Measurements from ENCODE around the gene ZYG11B. TPM values are rescaled to one million over a fixed set of nuclear protein-coding genes. Genes with fewer than 3 reads are reported as not detected.
"Not testable (repeated sequence)": the region's sequence is repeated elsewhere in the genome, so short reads cannot be mapped to it uniquely, and the experiment has no call there.

The ZYG11B gene
- total RNA-seq, 1 donor from 2014 or later: 17.3 TPM

GRCh38 chr1:52771384-52771783, 45.1 kb downstream of the ZYG11B start:
- Mint-ChIP-seq H3K27me3 (no peaks in the 10 kb centered on the region), H3K9me3 (no peaks in the 10 kb centered on the region), H3K4me1 (peaks cover 7% of the 10 kb centered on the region), H3K27ac (no peak overlapping the region), H3K36me3 (ENCODE audit: low read depth) (peaks cover 44% of the 10 kb centered on the region), H3K4me3 (no peak overlapping the region)
- no peak for ATAC-seq (ENCODE audit: low read depth)
- CTCF ChIA-PET: no interaction called here
- TF ChIP-seq CTCF (IDR thresholded peaks at IDR 0.05): no peak
- no peak for DNase-seq
- POLR2A ChIA-PET: no interaction called here
- intact Hi-C loops (cut with micrococcal nuclease): no loop called here

GRCh38 chr1:52786148-52786547, 59.9 kb downstream of the ZYG11B start:
- Mint-ChIP-seq H3K36me3 (ENCODE audit: low read depth) (peaks cover 60% of the 10 kb centered on the region), H3K27ac (no peak overlapping the region), H3K4me1 (peaks cover 5% of the 10 kb centered on the region), H3K4me3 (no peak overlapping the region), H3K9me3 (no peaks in the 10 kb centered on the region), H3K27me3 (no peaks in the 10 kb centered on the region)
- TF ChIP-seq CTCF (IDR thresholded peaks at IDR 0.05): no peak
- DNase-seq (no peak), ATAC-seq (ENCODE audit: low read depth) (no peak)
- CTCF ChIA-PET: no interaction called here
- POLR2A ChIA-PET: no interaction called here
- intact Hi-C loops (cut with micrococcal nuclease): no loop called here

GRCh38 chr1:52790429-52790828, 64.2 kb downstream of the ZYG11B start:
- ATAC-seq (ENCODE audit: low read depth); H3K4me1 Mint-ChIP-seq; H3K4me3 Mint-ChIP-seq; H3K27ac Mint-ChIP-seq; H3K27me3 Mint-ChIP-seq; DNase-seq; H3K9me3 Mint-ChIP-seq; intact Hi-C loops (cut with micrococcal nuclease); CTCF ChIA-PET: not testable (repeated sequence)
- POLR2A ChIA-PET: interaction anchor here (0.7 kb wide), 1 partner anchor 53 kb away, joined by 3 read pairs; no protein-coding TSS in a partner anchor
- peaks cover 58% of the 10 kb centered on the region for H3K36me3 Mint-ChIP-seq (ENCODE audit: low read depth)

- no peak overlapping the region for H3K4me3 Mint-ChIP-seq
- H3K36me3 Mint-ChIP-seq (ENCODE audit: low read depth): peaks cover 55% of the 10 kb centered on the region
- DNase-seq (no peak), ATAC-seq (ENCODE audit: low read depth) (no peak)
- no peaks in the 10 kb centered on the region for H3K4me1 Mint-ChIP-seq
- CTCF ChIA-PET: no interaction called here
- POLR2A ChIA-PET: no interaction called here
- intact Hi-C loops (cut with micrococcal nuclease): no loop called here
- H3K27me3 Mint-ChIP-seq: no peaks in the 10 kb centered on the region
- TF ChIP-seq CTCF (IDR thresholded peaks at IDR 0.05): no peak
- H3K27ac Mint-ChIP-seq: no peak overlapping the region
- H3K9me3 Mint-ChIP-seq: no peaks in the 10 kb centered on the region
Measured at GRCh38 chr1:52792036-52792435, 65.8 kb downstream of the ZYG11B start.

- H3K4me3 Mint-ChIP-seq; H3K27ac Mint-ChIP-seq; H3K9me3 Mint-ChIP-seq; CTCF ChIA-PET; DNase-seq; H3K27me3 Mint-ChIP-seq; ATAC-seq (ENCODE audit: low read depth); intact Hi-C loops (cut with micrococcal nuclease); H3K4me1 Mint-ChIP-seq; POLR2A ChIA-PET: not testable (repeated sequence)
- peaks cover 44% of the 10 kb centered on the region for H3K36me3 Mint-ChIP-seq (ENCODE audit: low read depth)
Measured at GRCh38 chr1:52793717-52794116, 67.5 kb downstream of the ZYG11B start.

GRCh38 chr1:52795464-52795863, 69.2 kb downstream of the ZYG11B start:
- Mint-ChIP-seq H3K36me3 (ENCODE audit: low read depth) (peaks cover 34% of the 10 kb centered on the region), H3K9me3 (no peaks in the 10 kb centered on the region), H3K4me1 (no peaks in the 10 kb centered on the region), H3K27me3 (no peaks in the 10 kb centered on the region), H3K4me3 (no peak overlapping the region), H3K27ac (no peak overlapping the region)
- ATAC-seq (ENCODE audit: low read depth): no peak
- POLR2A ChIA-PET: no interaction called here
- no peak for DNase-seq
- intact Hi-C loops (cut with micrococcal nuclease): no loop called here
- no peak for TF ChIP-seq CTCF (IDR thresholded peaks at IDR 0.05)
- CTCF ChIA-PET: no interaction called here

All from activated B cell treated with CpG ODN at 0.5 μM for 24 hours (primary cell).